Body of pancreas (tissue), 4 donors: ENCODE measurements around the gene ACAP2. TPM values are rescaled to one million over a fixed set of nuclear protein-coding genes. Genes with fewer than 3 reads are reported as not detected.
A peak's percentile ranks its signal among the peaks of the same experiment; 100 is the strongest.

ENCODE experiments used
- ATAC-seq: fragments of 150-250 bp; one replicate; pipeline ENCODE4 v1.9.1; 2016
- DNase-seq, 4 donors: peaks; one replicate each; pipeline ENCODE4 v3.0.0-alpha.2; 2019
- H3K27ac ChIP-seq, 4 donors: fragments of 200-600 bp; sonication (generic); 1 replicate in 3 of 4; 2 replicates in 1 of 4; pipeline versions ENCODE4 v1.5.1 to v1.6.1; 2016 to 2019; ENCODE audit warnings: mild to moderate bottlenecking in 1 of 4, mixed read lengths in 1 of 4, moderate library complexity in 1 of 4
- H3K27me3 ChIP-seq, 2 donors: fragments of 200-600 bp; sonication (generic); one replicate each; pipeline ENCODE4 v1.6.0; 2016; ENCODE audit warnings: mild to moderate bottlenecking in 1 of 2
- H3K36me3 ChIP-seq, 2 donors: fragments of 200-600 bp; sonication (generic); replicated peaks in 1 of 2; 2 replicates each; pipeline ENCODE4 v1.5.1; 2016; ENCODE audit warnings: low read depth in 2 of 2; ENCODE audit not compliant: insufficient read depth in 1 of 2
- H3K4me1 ChIP-seq: fragments of 200-600 bp; sonication (generic); one replicate; pipeline ENCODE4 v1.6.0; 2016
- H3K4me3 ChIP-seq, 2 donors: fragments of 200-600 bp; sonication (generic); 1 replicate in 1 of 2; 2 replicates in 1 of 2; pipeline ENCODE4 v1.5.1; 2016 to 2019
- H3K9me3 ChIP-seq, 3 donors: fragments of 200-600 bp; sonication (generic); 1 replicate in 2 of 3; 2 replicates in 1 of 3; pipeline ENCODE4 v1.5.1; 2016
- CTCF ChIP-seq, 7 experiments: fragments of 450-650 bp in 4 of 7; fragments of 200-600 bp in 3 of 7; sonication (generic) in 3 of 7; IDR thresholded peaks; one replicate each; pipeline ENCODE4 v1.5.1; 2016 to 2019; ENCODE audit warnings: antibody characterized with exemption in 7 of 7
- POLR2A ChIP-seq, 3 donors: fragments of 450-650 bp; IDR thresholded peaks; one replicate each; pipeline ENCODE4 v1.6.1; 2016; ENCODE audit warnings: antibody characterized with exemption in 3 of 3, mild to moderate bottlenecking in 2 of 3
- WGBS, 2 donors: methylation state at CpG; one replicate each; pipeline ENCODE4 v1.1.5; 2017; 5-methylcytosine and 5-hydroxymethylcytosine counted together
- intact Hi-C: fragments of 100-400 bp; cut with DNase I; formaldehyde crosslinking; loops from one replicate; pipeline ENCODE4 v1.15.1; 2023
- total RNA-seq, 2 donors: library from RNA; depleted of rRNA; stranded (reverse); fragments of >200 nt; gene quantifications; one replicate each; pipeline ENCODE4 v1.1.0, GENCODE V29; 2016

The ACAP2 gene
- total RNA-seq, 2 donors from 2014 or later, result 25.1 to 25.9 TPM

DNA sequence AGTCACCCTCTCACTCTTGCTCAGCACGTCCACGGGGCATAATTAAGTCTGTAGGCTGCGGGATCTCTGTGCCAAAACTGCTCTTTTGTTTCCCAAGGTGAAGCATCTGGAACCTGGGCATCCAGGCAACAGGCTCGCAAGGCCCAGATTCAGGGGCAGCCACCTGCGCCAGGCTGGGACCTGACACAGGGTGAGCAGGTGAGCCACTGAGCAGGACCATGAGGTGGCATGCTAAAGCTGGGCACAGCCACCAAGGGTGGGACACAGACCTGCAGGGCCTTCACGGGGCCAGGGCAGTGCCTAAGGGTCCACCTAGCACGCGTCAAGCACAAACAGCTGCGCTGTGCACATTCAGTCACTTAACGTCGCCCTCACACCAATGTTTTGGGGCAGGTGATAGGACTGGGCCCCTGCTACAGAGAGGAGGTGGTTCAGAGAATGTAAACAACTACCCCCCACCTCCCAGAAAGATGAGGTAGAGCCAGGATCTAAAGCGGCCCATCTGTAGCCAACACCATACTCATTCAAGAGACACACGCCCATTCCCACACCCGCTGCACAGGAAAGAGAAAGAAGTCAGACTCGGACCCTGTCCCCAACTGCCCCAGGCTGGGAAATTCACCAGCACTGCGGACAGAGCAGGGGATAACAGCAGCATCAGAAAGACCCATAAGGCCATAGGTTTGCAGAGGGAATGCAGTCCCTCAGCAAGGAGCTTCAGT is 188.2 kb downstream of the ACAP2 start:
- TF ChIP-seq CTCF (IDR thresholded peaks at IDR 0.05) (no peak), POLR2A (IDR thresholded peaks at IDR 0.05) (no peak)
- intact Hi-C loops, result loop anchor here (5.0 kb wide), 1 partner anchor 572 kb away; no protein-coding TSS in a partner anchor
- no peak overlapping the region for H3K4me3 ChIP-seq
- no peaks in the 10 kb centered on the region for H3K27me3 ChIP-seq
- no peak for ATAC-seq
- peaks cover 10% of the 10 kb centered on the region for H3K4me1 ChIP-seq
- 89 to 92% methylated on average over 7 to 16 of the region's 16 CpGs for WGBS, 2 donors
- no peak for DNase-seq
- no peak overlapping the region for H3K27ac ChIP-seq
- H3K9me3 ChIP-seq, result no peaks in the 10 kb centered on the region
- H3K36me3 ChIP-seq, result no peaks in the 10 kb centered on the region

DNA sequence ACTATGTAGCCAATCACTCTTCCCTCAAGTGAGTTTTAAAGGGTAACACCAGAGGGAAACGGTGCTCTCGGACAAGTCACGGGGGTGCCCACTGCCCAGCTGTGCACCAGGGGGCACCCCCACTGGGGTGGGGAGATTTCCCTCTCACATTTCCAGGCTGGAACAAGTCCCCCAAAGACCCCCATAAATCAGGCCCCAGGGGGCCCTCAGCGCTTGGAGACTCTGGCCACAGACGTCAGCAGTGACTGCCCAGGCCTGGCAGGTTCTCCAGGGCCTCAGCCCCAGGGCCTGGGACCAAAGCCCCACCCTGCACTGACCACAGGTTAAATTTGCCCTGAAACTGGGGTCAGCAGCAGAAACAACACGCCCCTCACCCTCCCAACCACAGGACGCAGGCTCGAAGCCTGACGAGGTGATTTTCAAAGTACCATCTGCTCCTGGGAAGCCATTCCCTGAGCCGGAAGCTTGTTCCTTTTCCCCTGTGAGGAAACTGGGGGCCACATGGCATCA is 188.8 kb downstream of the ACAP2 start:
- DNase-seq (no peak), ATAC-seq (no peak)
- intact Hi-C loops, result no loop called here
- H3K27me3 ChIP-seq, result no peaks in the 10 kb centered on the region
- 91 to 93% methylated on average over 8 to 10 of the region's 10 CpGs for WGBS, 2 donors
- no peak overlapping the region for H3K4me3 ChIP-seq
- no peaks in the 10 kb centered on the region for H3K9me3 ChIP-seq
- peaks cover 4% of the 10 kb centered on the region for H3K4me1 ChIP-seq
- no peak for TF ChIP-seq POLR2A (IDR thresholded peaks at IDR 0.05)
- no peak for TF ChIP-seq CTCF (IDR thresholded peaks at IDR 0.05)
- H3K27ac ChIP-seq, result no peak overlapping the region
- no peaks in the 10 kb centered on the region for H3K36me3 ChIP-seq

DNA sequence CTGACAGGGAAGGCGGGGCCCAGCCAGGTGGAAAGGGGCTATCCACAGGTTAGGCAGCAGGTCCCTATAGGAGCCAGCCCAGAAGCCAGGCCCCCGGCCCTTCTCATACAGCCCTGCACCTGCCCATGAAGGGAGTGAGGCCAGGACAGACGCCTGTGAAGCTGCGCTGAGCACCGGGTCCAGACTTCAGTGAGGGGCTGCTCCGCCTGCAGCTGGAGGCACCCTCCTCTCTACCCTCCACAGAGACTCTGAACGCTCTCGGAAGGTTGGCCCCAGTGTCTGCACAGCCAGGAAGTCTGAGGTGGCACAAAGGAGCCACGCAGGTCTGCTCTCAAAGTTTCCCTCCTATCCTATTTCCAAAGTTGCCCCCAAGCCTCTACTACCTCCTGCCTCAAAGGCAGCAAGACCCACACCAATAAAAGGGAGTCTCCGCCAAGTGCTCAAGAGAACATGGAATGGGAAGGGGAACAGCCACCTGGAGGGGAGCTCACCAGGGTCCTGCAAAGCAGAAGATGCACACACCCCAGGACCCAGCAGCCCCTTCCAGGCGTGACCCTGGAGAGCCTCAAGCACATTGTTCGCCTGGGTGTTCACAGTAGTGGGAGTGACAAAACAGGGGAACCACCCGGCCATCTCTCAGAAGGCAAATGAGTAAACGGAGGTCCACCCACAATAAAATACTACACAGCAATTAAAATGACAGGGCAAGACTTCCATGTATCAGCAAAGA is 191.3 kb downstream of the ACAP2 start:
- TF ChIP-seq POLR2A (IDR thresholded peaks at IDR 0.05) (no peak), CTCF (IDR thresholded peaks at IDR 0.05) (no peak)

GRCh38 chr3:195250473-195251251 is 192.2 kb downstream of the ACAP2 start:
- no peaks in the 10 kb centered on the region for H3K9me3 ChIP-seq
- no peaks in the 10 kb centered on the region for H3K4me1 ChIP-seq
- H3K27ac ChIP-seq, result no peak overlapping the region

More for the DNA sequence above, 191.3 kb downstream of the ACAP2 start:
- H3K4me3 ChIP-seq, result no peak overlapping the region
- H3K36me3 ChIP-seq, result no peaks in the 10 kb centered on the region
- intact Hi-C loops, result no loop called here
- ATAC-seq (no peak), DNase-seq (peak in 1 of 4 donors; percentile 9)
- H3K9me3 ChIP-seq, result no peaks in the 10 kb centered on the region
- H3K4me1 ChIP-seq, result no peaks in the 10 kb centered on the region
- 81 to 87% methylated on average over 8 to 13 of the region's 14 CpGs for WGBS, 2 donors
- H3K27ac ChIP-seq, result no peak overlapping the region
- no peaks in the 10 kb centered on the region for H3K27me3 ChIP-seq

More at GRCh38 chr3:195250473-195251251, 192.2 kb downstream of the ACAP2 start:
- 55 to 86% methylated on average over 6 to 14 of the region's 14 CpGs for WGBS, 2 donors
- Histone ChIP-seq H3K36me3 (no peaks in the 10 kb centered on the region), H3K4me3 (no peak overlapping the region), H3K27me3 (no peaks in the 10 kb centered on the region)
- intact Hi-C loops, result no loop called here
- no peak for TF ChIP-seq POLR2A (IDR thresholded peaks at IDR 0.05)
- TF ChIP-seq CTCF (IDR thresholded peaks at IDR 0.05), result peak in 1 of 7 experiments; percentile 10
- ATAC-seq (no peak), DNase-seq (peak in 2 of 4 donors; percentile 9 to 27)
